HepG2 (cell line): Measurements from ENCODE around the gene C15orf62. TPM values are rescaled to one million over a fixed set of nuclear protein-coding genes. Genes with fewer than 3 reads are reported as not detected.

Source experiments
- ATAC-seq: fragments of 200-7000 bp; cut with Tn5 transposase; 3 replicates; pipeline ENCODE4 v1.9.1; 2020; ENCODE audit warnings: mild to moderate bottlenecking, moderate library complexity
- BruUV-seq: library from RNA; stranded (reverse); fragments of 400-500 nt; replicated peaks from 2 replicates; lab custom pipeline; 2021; lab: Mats Ljungman, UMichigan
- CTCF ChIA-PET: fragments of 300-600 bp; formaldehyde crosslinking; extraction: SDS; loops from one replicate; lab custom pipeline; 2021; ENCODE audit warnings: low total read pairs, inconsistent platforms, low intra/inter-chr PET ratio; lab: Yijun Ruan, JAX
- POLR2A ChIA-PET: fragments of 350-600 bp; sonication (Branson Sonifier 250); formaldehyde crosslinking; loops from one replicate; lab custom pipeline; 2020; ENCODE audit warnings: antibody characterized with exemption, inconsistent platforms; lab: Yijun Ruan, JAX
- DNase-seq: peaks from one replicate; pipeline ENCODE4 v3.0.0-alpha.2; 2015; ENCODE audit warnings: low spot score
- FAIRE-seq: peaks from 3 replicates; lab custom pipeline; 2011; peaks lifted over from hg19 to GRCh38; lab: Jason Lieb, UNC
- H2AFZ ChIP-seq: one replicate; pipeline ENCODE4 v1.6.1; 2011; ENCODE audit warnings: low read length, inconsistent platforms
- H3K27ac ChIP-seq: fragments of 300-600 bp; 3 replicates; pipeline ENCODE4 v1.8.0; 2011; ENCODE audit warnings: mixed run types, mild to moderate bottlenecking, mixed read lengths, low read length, inconsistent platforms; ENCODE audit not compliant: insufficient read depth; ENCODE audit errors: extremely low read length
- H3K27me3 ChIP-seq, 2 experiments: fragments of 200-600 bp in 1 of 2; 2 replicates in 1 of 2; 3 replicates in 1 of 2; pipeline versions ENCODE4 v1.6.0 to v1.8.0; 2011; ENCODE audit warnings: low read length in 2 of 2, mild to moderate bottlenecking in 2 of 2, moderate library complexity in 2 of 2, inconsistent platforms in 1 of 2; ENCODE audit not compliant: insufficient read depth in 2 of 2, control insufficient read depth in 1 of 2
- H3K36me3 ChIP-seq, 2 experiments: fragments of 200-600 bp in 1 of 2; replicated peaks in 1 of 2; 2 replicates in 1 of 2; 3 replicates in 1 of 2; pipeline versions ENCODE4 v1.5.1 to v1.8.0; 2011; ENCODE audit warnings: low read length in 2 of 2, inconsistent platforms in 1 of 2; ENCODE audit not compliant: insufficient read depth in 2 of 2, control insufficient read depth in 1 of 2
- H3K4me1 ChIP-seq: 2 replicates; pipeline ENCODE4 v1.5.1; 2012; ENCODE audit warnings: low read length, inconsistent platforms; ENCODE audit not compliant: insufficient read depth
- H3K4me2 ChIP-seq: 2 replicates; pipeline ENCODE4 v1.6.0; 2011; ENCODE audit warnings: low read depth, low read length, inconsistent platforms
- H3K4me3 ChIP-seq, 3 experiments: fragments of 200-600 bp in 1 of 3; sonication (generic), shearing (Covaris generic) in 1 of 3; replicated peaks in 1 of 3; 2 replicates each; pipeline ENCODE4 v1.5.1; 2011 to 2016; ENCODE audit warnings: low read length in 3 of 3, inconsistent platforms in 2 of 3, low read depth in 2 of 3, mild to moderate bottlenecking in 2 of 3, control low read depth in 1 of 3, mixed read lengths in 1 of 3; ENCODE audit not compliant: insufficient read depth in 1 of 3
- H3K79me2 ChIP-seq: one replicate; pipeline ENCODE4 v1.6.1; 2011; ENCODE audit warnings: low read length, inconsistent platforms; ENCODE audit not compliant: insufficient read depth
- H3K9ac ChIP-seq: 2 replicates; pipeline ENCODE4 v1.6.0; 2011; ENCODE audit warnings: mild to moderate bottlenecking, low read depth, low read length, inconsistent platforms; ENCODE audit not compliant: insufficient read depth
- H3K9me3 ChIP-seq: 2 replicates; pipeline ENCODE4 v1.5.1; 2012; ENCODE audit warnings: mild to moderate bottlenecking, low read length
- H4K20me1 ChIP-seq: 2 replicates; pipeline ENCODE4 v1.6.0; 2011; ENCODE audit warnings: inconsistent platforms, mild to moderate bottlenecking, low read length, moderate library complexity; ENCODE audit not compliant: insufficient read depth
- JUN ChIP-seq: sonication (generic); formaldehyde crosslinking; IDR thresholded peaks from 2 replicates; pipeline ENCODE4 v1.4.0; 2020; ENCODE audit warnings: mild to moderate bottlenecking, missing genetic modification reagents
- MLLT10 ChIP-seq: sonication (generic); formaldehyde crosslinking; IDR thresholded peaks from 2 replicates; pipeline ENCODE4 v1.4.0; 2020; ENCODE audit warnings: missing genetic modification reagents
- PITX1 ChIP-seq: sonication (generic); formaldehyde crosslinking; IDR thresholded peaks from 2 replicates; pipeline ENCODE4 v1.5.1; 2020; ENCODE audit warnings: mild to moderate bottlenecking, missing genetic modification reagents
- PTBP1 ChIP-seq: fragments of 200-400 bp; formaldehyde crosslinking; IDR thresholded peaks from 2 replicates; pipeline ENCODE4 v1.6.1; 2018; ENCODE audit warnings: low read length, low read depth; ENCODE audit not compliant: poor library complexity, severe bottlenecking
- ZBTB7B ChIP-seq: sonication (generic); formaldehyde crosslinking; IDR thresholded peaks from 2 replicates; pipeline ENCODE4 v1.4.0; 2020; ENCODE audit warnings: missing genetic modification reagents
- ZNF350 ChIP-seq: sonication (generic); formaldehyde crosslinking; IDR thresholded peaks from 2 replicates; pipeline ENCODE4 v1.4.0; 2020; ENCODE audit warnings: mild to moderate bottlenecking, low read depth, missing genetic modification reagents, borderline replicate concordance
- ZNF607 ChIP-seq: sonication (generic); formaldehyde crosslinking; IDR thresholded peaks from 2 replicates; pipeline ENCODE4 v1.5.1; 2020; ENCODE audit warnings: missing genetic modification reagents, mild to moderate bottlenecking, borderline replicate concordance
- WGBS: methylation state at CpG from one replicate; pipeline ENCODE4 v1.1.6; 2017; ENCODE audit warnings: low lambda C conversion rate; 5-methylcytosine and 5-hydroxymethylcytosine counted together
- in situ Hi-C: cut with HindIII; loops from 2 replicates; pipeline ENCODE4 v1.10.0; 2017; ENCODE audit warnings: low pct_unique_long_range_greater_than_20kb; ENCODE audit not compliant: extremely low pct_ligation_motif_present
- intact Hi-C: fragments of 100-400 bp; cut with micrococcal nuclease; formaldehyde crosslinking; loops from one replicate; pipeline ENCODE4 v1.10.0; 2022; ENCODE audit not compliant: unreplicated experiment
- polyA plus RNA-seq, 8 experiments: library from polyadenylated mRNA; depleted of rRNA in 3 of 8; stranded (reverse) in 7 of 8; unstranded in 1 of 8; fragments of >200 nt; fragmentation: Illumina TruSeq in 4 of 8; extraction: Trizol in 4 of 8; gene quantifications; 2 replicates each; pipeline versions ENCODE4 v1.2.1 to v1.2.3, GENCODE V29; 2011 to 2016; ENCODE audit warnings: low read depth in 4 of 8, missing spikeins in 1 of 8, mixed read lengths in 1 of 8; ENCODE audit not compliant: insufficient read depth in 1 of 8
- total RNA-seq, 5 experiments: library from RNA; depleted of rRNA; stranded (reverse); fragments of >200 nt; fragmentation: Illumina TruSeq; extraction: Trizol; gene quantifications; 2 replicates each; pipeline ENCODE4 v1.2.3, GENCODE V29; 2016; ENCODE audit warnings: low read depth in 1 of 5
- TF ChIP-seq, protein P1 (sequence below): sonication (generic); formaldehyde crosslinking; IDR thresholded peaks from 2 replicates; pipeline ENCODE4 v1.4.0; 2020; ENCODE audit warnings: missing genetic modification reagents, mild to moderate bottlenecking, borderline replicate concordance
- TF ChIP-seq, protein P2 (sequence below): sonication (generic); formaldehyde crosslinking; IDR thresholded peaks from 2 replicates; pipeline ENCODE4 v1.8.0; 2022; ENCODE audit warnings: low read depth, missing genetic modification reagents
- TF ChIP-seq, protein P3 (sequence below): IDR thresholded peaks from 2 replicates; pipeline ENCODE4 v1.6.1; 2018; ENCODE audit warnings: missing genetic modification reagents

The C15orf62 gene
- total and polyA plus RNA-seq, 2 of the 13 experiments (the other 11 are each of a cell fraction or from before 2014, with no cell fraction given) = 0.51 to 1.1 TPM

DNA sequence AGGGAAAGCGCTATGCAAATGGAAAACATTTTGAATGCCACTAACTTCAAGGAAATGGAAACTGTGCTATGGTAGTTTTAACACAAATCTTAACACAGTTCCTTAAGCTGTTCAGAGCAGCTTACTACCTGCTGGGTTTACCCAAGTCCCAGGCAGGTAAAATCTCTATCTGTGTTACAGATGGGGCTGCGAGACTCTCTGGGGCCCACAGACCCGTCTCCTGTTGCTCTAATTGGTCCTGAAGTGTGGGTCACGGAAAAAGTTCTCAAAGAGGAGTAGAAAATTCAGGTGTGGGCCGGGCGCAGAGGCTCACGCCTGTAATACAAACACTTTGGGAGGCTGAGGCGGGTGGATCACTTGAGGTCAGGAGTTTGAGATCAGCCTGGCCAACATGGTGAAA lies 20.2 kb downstream of the C15orf62 start:
- Histone ChIP-seq H3K36me3 (0 out of 5 replicates have a peak, but pooled peaks cover 0 to 4% of the 10 kb centered on the region in 2 experiments), H3K4me2 (no peak overlapping the region), H3K27ac (no peak overlapping the region), H3K9ac (no peak overlapping the region), H2AFZ (no peak overlapping the region), H3K79me2 (peaks cover 18% of the 10 kb centered on the region), H3K27me3 (no peaks in the 10 kb centered on the region), H3K4me1 (peaks cover 56% of the 10 kb centered on the region), H4K20me1 (no peaks in the 10 kb centered on the region), H3K4me3 (no peak overlapping the region), H3K9me3 (no peaks in the 10 kb centered on the region)
- CTCF ChIA-PET = no interaction called here
- TF ChIP-seq, protein P1, sequence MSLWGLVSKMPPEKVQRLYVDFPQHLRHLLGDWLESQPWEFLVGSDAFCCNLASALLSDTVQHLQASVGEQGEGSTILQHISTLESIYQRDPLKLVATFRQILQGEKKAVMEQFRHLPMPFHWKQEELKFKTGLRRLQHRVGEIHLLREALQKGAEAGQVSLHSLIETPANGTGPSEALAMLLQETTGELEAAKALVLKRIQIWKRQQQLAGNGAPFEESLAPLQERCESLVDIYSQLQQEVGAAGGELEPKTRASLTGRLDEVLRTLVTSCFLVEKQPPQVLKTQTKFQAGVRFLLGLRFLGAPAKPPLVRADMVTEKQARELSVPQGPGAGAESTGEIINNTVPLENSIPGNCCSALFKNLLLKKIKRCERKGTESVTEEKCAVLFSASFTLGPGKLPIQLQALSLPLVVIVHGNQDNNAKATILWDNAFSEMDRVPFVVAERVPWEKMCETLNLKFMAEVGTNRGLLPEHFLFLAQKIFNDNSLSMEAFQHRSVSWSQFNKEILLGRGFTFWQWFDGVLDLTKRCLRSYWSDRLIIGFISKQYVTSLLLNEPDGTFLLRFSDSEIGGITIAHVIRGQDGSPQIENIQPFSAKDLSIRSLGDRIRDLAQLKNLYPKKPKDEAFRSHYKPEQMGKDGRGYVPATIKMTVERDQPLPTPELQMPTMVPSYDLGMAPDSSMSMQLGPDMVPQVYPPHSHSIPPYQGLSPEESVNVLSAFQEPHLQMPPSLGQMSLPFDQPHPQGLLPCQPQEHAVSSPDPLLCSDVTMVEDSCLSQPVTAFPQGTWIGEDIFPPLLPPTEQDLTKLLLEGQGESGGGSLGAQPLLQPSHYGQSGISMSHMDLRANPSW = no peak
- TF ChIP-seq, protein P2, sequence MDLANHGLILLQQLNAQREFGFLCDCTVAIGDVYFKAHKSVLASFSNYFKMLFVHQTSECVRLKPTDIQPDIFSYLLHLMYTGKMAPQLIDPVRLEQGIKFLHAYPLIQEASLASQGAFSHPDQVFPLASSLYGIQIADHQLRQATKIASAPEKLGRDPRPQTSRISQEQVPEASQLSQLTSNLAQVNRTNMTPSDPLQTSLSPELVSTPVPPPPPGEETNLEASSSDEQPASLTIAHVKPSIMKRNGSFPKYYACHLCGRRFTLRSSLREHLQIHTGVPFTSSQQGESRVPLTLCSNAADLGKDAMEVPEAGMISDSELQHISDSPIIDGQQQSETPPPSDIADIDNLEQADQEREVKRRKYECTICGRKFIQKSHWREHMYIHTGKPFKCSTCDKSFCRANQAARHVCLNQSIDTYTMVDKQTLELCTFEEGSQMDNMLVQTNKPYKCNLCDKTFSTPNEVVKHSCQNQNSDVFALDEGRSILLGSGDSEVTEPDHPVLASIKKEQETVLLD = no peak
- TF ChIP-seq JUN (CRISPR knock-in tag) (no peak), ZNF350 (no peak), MLLT10 (no peak), ZNF607 (CRISPR knock-in tag) (no peak), PTBP1 (no peak), PITX1 (CRISPR knock-in tag) (no peak), ZBTB7B (CRISPR knock-in tag) (no peak)
- TF ChIP-seq, protein P3, sequence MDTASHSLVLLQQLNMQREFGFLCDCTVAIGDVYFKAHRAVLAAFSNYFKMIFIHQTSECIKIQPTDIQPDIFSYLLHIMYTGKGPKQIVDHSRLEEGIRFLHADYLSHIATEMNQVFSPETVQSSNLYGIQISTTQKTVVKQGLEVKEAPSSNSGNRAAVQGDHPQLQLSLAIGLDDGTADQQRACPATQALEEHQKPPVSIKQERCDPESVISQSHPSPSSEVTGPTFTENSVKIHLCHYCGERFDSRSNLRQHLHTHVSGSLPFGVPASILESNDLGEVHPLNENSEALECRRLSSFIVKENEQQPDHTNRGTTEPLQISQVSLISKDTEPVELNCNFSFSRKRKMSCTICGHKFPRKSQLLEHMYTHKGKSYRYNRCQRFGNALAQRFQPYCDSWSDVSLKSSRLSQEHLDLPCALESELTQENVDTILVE (CRISPR knock-in tag) = no peak
- DNase-seq (no peak), FAIRE-seq (no peak), ATAC-seq (no peak)
- no TSS peak for BruUV-seq
- 98% methylated on average over 8 of the region's 8 CpGs for WGBS
- POLR2A ChIA-PET = no interaction called here
- in situ Hi-C loops (no loop called here), intact Hi-C loops (no loop called here)
